ENCODE results near the gene DCTN2.

DNA sequence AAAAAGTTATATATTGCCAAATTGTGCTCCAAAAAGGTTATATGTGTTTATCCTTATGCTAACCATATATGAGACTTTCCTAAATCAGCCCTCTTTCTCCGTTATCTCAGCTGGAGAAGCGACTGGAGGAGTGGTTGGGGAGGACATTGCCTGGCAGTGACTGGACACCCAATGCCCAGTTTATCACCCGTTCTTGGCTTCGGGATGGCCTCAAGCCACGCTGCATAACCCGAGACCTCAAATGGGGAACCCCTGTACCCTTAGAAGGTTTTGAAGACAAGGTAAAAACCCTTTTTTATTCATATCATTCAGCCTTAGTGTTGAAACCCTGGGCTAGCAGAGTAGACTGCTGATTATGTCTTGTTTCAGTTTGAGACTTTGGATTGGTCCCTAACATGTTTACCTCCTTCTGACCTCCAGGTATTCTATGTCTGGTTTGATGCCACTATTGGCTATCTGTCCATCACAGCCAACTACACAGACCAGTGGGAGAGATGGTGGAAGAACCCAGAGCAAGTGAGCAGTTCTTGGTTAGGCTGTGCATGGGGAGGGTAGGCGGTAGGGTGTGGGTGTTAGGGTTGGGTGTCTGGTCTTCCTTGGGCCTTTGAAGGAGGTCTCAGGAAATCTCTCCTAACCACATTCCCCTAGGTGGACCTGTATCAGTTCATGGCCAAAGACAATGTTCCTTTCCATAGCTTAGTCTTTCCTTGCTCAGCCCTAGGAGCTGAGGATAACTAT, 35.2 kb downstream of the DCTN2 start:
- TF ChIP-seq YY1 (IDR thresholded peaks at IDR 0.05; ENCODE audit: insufficient read depth, insufficient read length) (no peak), SUZ12 (IDR thresholded peaks at IDR 0.05; ENCODE audit: extremely low read depth, insufficient read depth, insufficient read length) (no peak)
